HG02759 (cell line): ENCODE data around the gene NFATC4.
A peak's percentile ranks its signal among the peaks of the same experiment; 100 is the strongest.
"Not testable (repeated sequence)": the region's sequence is repeated elsewhere in the genome, so short reads cannot be mapped to it uniquely, and the experiment has no call there.

ENCODE experiments used
- ATAC-seq: cut with Tn5 transposase; IDR thresholded peaks from one replicate; pipeline ENCODE4 v1.9.1; 2021; ENCODE audit warnings: mild to moderate bottlenecking, moderate library complexity; ENCODE audit not compliant: unreplicated experiment

NFATC4 gene

DNA sequence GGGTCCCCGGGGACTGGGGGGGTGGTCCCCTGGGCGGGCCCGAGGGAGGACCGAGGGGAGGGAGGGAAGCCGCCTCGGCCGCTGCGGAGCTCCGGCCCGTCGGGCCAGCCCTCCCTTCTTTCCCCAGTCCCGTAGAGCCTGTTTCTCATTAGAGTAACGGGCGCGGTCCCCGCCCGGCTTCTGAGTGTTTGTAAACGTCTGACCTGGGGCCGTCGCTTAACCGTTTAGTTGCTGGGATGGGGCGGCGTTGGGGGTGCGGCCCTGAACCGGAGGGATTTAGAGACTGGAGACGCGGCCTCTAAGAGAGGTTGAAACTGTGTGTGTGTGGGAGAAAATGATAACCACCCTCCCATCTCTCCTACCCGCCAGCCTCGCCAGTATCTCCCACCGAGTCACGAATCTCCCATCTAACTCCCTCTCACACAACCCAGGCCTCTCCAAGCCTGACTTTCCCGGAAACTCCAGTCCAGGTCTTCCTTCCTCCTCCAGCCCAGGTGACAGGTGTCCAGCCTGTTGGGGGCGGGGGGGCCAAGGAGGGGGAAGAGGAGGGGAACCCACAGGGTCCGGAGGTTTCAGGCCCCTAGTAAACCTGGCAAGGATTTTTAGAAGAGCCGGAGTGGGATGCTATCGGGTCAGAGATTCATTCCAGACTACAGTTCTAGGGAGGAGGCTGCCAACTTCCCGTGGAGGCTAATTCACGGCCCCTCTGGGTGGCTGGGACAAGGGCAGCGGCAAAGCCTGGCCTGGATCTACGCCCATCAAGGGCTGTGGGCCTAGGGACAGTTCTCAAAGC, 1.1 kb upstream of the NFATC4 start:
- ATAC-seq = peak; percentile 67

- no peak for ATAC-seq
Observed at GRCh38 chr14:24368212-24368561, 203 bp downstream of the NFATC4 start.

DNA sequence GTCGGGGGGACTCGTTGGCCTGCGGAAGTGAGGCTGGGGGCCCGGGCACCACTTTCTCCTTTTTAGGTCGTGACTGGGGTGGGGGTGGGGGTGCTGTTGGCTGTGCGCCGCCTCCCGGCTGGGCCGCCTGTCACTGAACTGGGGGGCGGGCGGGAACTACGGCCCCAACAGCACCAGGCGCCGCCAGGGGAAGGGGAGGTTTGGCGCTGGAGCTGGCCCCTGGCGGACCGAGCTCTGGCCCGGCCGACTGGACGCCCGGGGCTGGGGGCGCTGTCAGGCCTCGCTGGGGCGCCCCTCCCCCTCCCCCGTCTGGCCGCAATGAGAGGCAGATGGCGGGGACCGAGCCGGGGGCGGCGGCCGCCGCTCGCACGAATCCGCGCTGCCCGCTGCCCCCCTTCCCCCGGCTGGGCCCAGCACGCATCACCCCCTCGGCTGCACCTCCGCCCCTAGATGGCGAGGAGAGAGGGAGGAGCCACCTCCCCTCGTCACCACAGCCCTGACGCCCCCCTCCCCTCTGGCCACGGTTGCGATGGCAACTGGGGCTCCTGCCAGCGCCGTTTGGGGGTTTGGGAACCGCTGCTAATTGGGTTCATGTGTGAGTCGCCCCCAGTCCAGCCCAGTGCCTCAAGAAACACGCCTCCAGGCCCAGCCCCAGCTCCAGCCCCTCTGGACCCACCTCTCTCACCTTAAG, 723 bp downstream of the NFATC4 start:
- no peak for ATAC-seq

GRCh38 chr14:24369463-24369862, 1.5 kb downstream of the NFATC4 start:
- ATAC-seq = no peak

DNA sequence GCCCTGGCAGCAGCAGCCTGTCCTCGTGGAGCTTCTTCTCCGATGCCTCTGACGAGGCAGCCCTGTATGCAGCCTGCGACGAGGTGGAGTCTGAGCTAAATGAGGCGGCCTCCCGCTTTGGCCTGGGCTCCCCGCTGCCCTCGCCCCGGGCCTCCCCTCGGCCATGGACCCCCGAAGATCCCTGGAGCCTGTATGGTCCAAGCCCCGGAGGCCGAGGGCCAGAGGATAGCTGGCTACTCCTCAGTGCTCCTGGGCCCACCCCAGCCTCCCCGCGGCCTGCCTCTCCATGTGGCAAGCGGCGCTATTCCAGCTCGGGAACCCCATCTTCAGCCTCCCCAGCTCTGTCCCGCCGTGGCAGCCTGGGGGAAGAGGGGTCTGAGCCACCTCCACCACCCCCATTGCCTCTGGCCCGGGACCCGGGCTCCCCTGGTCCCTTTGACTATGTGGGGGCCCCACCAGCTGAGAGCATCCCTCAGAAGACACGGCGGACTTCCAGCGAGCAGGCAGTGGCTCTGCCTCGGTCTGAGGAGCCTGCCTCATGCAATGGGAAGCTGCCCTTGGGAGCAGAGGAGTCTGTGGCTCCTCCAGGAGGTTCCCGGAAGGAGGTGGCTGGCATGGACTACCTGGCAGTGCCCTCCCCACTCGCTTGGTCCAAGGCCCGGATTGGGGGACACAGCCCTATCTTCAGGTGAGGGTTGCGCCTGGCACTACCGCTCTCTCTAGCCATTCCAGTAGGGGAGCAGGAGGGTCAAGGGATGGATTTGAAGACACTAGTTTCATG, 2.1 kb downstream of the NFATC4 start:
- no peak for ATAC-seq

DNA sequence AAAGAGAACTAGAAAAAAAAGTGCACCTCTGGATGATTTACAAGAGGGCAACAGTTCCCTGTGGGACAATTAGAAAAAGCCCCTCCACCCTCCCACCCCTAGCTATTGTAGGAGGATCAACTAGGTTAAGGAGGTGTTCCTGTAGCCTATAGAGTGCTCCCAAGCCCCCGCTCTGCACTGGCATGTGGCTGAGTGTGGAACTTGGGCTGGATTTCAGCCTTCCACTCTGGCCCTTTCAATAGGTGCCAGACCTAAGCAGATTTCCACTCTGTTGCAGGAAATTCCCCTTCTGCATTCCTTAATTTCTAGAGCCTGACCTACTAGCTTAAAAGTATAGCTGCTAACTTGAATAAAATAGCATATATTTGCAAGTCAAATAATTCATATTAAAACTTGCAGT, 2.8 kb downstream of the NFATC4 start:
- no peak for ATAC-seq

DNA sequence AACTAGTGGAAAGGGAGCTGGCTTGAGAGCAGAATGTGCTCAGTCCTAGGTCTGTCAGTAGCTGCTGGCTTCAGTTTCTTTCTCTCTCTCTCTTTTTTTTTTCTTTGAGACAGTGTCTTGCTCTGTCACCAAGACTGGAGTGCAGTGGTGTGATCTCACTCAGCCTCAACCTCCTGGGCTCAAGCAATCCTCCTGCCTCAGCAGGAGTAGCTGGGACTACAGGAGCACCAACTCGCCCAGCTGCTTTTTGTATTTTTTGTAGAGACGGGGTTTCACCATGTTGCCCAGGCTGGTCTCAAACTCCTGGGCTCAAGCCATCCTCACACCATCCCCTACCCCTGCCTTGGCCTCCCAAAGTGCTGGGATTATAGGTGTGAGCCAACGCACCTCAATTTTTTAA, 3.6 kb downstream of the NFATC4 start:
- not testable (repeated sequence) for ATAC-seq

- ATAC-seq = no peak
Observed at GRCh38 chr14:24372701-24373416, 4.9 kb downstream of the NFATC4 start.

DNA sequence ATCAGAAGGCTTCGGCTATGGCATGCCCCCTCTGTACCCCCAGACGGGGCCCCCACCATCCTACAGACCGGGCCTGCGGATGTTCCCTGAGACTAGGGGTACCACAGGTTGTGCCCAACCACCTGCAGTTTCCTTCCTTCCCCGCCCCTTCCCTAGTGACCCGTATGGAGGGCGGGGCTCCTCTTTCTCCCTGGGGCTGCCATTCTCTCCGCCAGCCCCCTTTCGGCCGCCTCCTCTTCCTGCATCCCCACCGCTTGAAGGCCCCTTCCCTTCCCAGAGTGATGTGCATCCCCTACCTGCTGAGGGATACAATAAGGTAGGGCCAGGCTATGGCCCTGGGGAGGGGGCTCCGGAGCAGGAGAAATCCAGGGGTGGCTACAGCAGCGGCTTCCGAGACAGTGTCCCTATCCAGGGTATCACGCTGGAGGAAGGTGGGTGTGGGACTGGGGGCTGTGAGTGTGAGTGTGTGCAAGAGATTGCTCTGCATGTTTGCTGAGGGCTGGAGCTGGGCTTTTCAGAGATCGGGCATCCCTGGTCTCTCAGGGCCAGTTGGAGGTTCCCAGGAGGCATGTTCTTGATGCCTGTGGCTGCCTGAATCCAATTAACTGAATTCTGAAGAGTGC, 8.6 kb downstream of the NFATC4 start:
- ATAC-seq = no peak

DNA sequence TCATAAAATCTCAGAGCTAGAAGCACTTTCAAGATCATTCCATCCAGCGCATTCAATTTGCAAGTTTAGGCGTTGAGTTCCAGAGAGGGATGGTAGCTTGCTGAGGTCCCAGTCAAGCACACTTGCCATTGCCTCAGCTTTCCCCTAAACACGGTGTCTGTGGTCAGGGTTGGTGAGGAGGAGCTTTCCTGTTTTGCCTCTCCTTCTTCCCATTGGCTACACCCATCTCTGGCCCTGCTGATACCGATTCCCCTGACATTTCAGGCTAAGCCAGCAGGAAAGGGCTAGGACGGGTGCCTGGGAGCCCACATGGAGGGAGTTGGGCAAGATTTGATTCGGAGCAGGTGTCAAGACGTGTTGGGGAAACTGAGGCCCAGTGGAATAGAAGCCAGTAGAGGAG, 9.1 kb downstream of the NFATC4 start:
- ATAC-seq = no peak

- no peak for ATAC-seq
Observed at GRCh38 chr14:24377657-24378056, 9.7 kb downstream of the NFATC4 start.

- no peak for ATAC-seq
Observed at GRCh38 chr14:24378327-24378726, 10.3 kb downstream of the NFATC4 start.

GRCh38 chr14:24378981-24379906, 11.3 kb downstream of the NFATC4 start:
- ATAC-seq = no peak

DNA sequence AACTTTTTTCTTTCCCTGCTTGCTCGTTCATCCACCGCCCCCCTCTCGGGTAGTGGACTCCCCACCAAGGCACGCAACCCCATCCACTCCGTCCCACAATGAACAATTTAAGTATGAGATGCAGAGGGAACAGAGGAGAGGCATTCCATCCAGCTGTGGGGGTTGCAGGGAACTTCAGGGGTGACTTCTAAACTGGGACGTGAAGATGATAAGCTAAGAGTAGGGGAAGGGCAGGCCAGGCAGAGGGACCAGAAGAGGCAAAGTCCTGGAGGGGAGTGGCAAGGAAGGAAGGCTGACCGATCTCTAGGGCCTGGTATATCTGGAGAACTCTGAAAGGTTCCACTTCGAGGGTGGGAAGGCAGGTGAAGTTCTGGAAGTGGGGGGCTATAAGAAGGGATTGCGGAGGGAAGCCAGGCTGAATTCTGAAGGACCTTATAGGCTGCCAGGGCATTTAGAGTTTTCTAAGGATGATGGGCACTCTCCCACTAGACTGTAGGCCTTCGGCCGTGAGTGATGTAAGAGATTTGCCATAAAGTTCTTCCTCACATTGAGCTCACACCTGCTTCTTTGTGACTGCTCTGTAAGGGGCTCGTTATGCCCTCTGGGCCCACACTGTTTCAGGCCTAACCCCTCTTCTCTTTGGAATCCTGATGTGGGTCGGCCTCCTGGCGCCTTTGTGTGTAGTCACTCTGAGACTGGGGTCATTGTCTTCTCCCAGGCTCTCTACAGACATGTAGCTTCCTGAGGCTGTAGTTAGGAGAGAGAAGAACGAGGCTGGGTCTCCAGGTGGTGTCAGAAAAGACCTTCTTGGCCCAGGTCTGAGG, 12.1 kb downstream of the NFATC4 start:
- no peak for ATAC-seq

DNA sequence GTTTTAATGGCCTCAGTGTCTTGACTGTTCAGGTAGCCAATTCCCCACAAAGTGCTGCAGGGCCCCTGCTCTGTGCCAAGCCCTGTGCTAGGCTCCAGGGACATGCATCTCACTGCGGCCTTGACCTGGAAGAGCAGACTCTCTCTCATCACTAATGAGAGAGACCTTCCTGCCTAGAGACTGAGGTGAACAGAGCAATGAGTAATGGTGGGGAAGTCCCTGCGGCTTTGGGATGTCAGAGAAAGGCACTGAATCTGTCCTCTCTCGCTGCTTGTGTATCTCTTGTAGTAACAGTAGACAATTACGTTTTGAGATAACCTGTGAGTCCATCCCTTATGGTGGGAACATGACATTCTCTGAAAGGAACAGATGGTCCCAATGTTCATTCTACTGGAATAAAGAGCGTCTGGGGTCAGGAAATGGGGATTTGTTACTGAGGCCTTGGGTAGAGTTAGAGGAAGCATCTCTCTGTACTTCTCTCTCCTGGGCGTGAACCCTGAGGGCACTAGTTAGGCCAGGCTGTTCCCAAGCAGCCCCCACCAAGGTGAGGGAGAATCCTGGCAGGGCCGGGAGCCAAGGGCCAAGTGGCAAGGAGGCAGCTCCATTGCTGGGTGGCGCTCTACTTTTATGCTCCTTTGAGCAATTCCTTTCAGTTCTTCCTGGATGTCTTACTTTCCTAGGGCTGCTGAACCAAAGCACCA, 13.5 kb downstream of the NFATC4 start:
- ATAC-seq = no peak

GRCh38 chr14:24382064-24382371, 14.0 kb downstream of the NFATC4 start:
- no peak for ATAC-seq

DNA sequence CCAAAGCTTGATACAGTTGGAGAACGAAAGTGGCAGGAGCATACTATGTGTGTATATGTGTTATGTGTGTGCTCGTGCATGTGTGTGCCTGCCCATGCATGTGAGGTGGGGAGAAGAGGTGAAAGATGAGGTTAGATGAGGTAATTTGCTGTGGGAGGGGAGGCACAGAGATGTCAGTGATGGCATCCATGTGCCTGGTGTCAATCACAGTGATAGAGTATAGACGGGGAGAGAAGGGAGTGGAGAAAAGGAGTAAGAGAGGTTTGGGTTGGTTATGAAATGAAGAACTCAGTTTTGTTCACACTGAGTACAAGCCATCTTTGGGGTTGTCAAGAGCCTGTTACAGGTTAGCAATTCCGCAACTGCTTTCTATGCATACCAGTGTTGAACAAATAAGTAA, 16.2 kb downstream of the NFATC4 start:
- ATAC-seq = no peak

DNA sequence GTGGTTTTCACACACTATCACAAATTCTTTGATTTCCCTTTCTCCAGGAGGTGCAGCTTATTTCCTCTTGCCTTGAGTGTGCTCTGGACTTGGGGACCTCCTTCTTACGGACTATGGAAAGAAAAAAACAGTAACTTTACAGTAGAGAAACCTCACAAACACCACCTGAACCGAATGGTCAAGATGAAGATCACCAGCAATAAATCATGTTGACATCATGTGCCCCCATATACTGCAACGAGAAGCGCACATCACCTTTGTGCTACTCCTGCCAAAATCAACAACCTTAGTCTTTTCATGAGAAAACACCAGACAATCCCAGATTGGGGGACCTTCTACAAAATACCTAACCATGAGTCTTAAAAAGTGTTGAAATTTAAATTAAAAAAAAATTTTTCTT, 17.5 kb downstream of the NFATC4 start:
- ATAC-seq = no peak

DNA sequence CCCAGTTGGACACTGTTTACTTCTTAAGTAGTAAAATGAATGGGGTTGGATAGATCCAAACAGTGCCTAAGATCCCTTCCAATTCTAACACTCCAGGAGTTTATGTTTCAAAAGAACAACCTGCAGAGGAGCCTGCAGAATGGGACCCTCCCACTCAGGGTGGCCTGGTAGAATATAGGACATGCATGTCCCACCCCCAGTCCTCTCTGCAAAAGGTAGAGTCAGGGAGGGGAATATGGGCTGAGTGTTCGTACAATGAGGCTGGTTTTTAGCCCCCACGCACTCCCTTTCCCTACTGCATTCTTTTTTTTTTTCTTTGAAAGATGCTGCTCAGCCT, 19.0 kb downstream of the NFATC4 start:
- no peak for ATAC-seq
